ENCODE measurements around the gene PIK3R1. TPM values are rescaled to one million over a fixed set of nuclear protein-coding genes. Genes with fewer than 3 reads are reported as not detected.

Gene PIK3R1
- total RNA-seq (2022) = 124 and 151 TPM in 2 replicates
- percentile 99 among the genes with signal in this experiment for Bru-seq, nascent RNA
- percentile 88 among the genes with signal in this experiment for BruChase-seq, experiment 1, labeled RNA remaining after a 6-hour chase
- percentile 97 among the genes with signal in this experiment for BruChase-seq, experiment 2, labeled RNA remaining after a 2-hour chase
- long read RNA-seq, full-length matches to known transcripts = 67 of 107 reads
- long read RNA-seq, partial matches to known transcripts = 34 of 107 reads
- long read RNA-seq, other reads (novel, unspliced or antisense) = 6 of 107 reads

DNA sequence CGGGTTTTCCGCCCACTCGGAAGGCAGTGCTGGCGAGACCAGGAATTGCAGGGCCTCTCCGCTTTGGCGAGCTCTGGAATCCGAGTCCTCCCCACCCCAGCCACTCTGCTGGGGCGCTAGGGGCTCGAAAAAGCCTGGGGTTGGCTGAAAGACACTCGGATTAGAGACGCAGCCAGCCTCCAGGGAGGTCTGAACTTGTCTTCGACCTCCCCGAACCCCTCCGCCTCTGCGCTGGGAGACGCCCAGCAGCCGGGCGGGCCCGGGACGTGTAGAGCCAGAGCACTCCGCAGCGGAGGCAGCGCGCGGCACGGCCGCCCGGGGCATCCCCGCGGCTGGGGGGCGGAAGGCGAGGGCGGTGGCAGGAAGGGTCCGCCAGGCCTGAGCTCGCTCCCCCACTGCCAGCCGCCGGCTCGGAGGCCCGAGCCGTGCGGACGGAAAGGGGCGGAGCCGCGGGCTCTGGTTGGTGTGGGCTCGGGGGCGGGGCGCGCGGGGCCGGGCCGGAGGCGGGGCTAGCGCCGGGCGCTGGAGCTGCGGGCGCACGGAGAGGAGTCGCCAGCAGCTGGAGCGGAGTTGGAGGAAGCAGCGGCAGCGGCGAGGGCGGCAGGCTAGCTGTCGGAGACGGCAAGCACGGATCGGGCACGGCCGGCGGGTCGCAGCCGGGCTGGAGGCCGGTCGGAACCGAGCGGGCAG, at the start of gene PIK3R1:
PIK3R1 (plus strand) TSS at position 549 of the 690 bp plus-strand sequence. CDS start 10,920 bp downstream, outside the sequence.
- POLR2A ChIA-PET = interaction anchor here (0.7 to 10.4 kb wide), 53 partner anchors 12 to 968 kb away, joined by 3 to 151 read pairs (median 5); no protein-coding TSS in a partner anchor
- DNase-seq (ENCODE audit: unreplicated experiment) = peak; percentile 94
- TF ChIP-seq, protein P1, sequence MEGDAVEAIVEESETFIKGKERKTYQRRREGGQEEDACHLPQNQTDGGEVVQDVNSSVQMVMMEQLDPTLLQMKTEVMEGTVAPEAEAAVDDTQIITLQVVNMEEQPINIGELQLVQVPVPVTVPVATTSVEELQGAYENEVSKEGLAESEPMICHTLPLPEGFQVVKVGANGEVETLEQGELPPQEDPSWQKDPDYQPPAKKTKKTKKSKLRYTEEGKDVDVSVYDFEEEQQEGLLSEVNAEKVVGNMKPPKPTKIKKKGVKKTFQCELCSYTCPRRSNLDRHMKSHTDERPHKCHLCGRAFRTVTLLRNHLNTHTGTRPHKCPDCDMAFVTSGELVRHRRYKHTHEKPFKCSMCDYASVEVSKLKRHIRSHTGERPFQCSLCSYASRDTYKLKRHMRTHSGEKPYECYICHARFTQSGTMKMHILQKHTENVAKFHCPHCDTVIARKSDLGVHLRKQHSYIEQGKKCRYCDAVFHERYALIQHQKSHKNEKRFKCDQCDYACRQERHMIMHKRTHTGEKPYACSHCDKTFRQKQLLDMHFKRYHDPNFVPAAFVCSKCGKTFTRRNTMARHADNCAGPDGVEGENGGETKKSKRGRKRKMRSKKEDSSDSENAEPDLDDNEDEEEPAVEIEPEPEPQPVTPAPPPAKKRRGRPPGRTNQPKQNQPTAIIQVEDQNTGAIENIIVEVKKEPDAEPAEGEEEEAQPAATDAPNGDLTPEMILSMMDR (IDR thresholded peaks at IDR 0.05; ENCODE audit: unreplicated experiment) = no peak
- peaks cover 10% of the 10 kb centered on the region for H3K9me3 Mint-ChIP-seq (ENCODE audit: unreplicated experiment)
- CTCF ChIA-PET = interaction anchor here (0.6 to 3.0 kb wide), 13 partner anchors 9 to 1056 kb away, joined by 3 to 15 read pairs (median 4); no protein-coding TSS in a partner anchor
- H3K4me3 Mint-ChIP-seq (ENCODE audit: unreplicated experiment) = peak within 1 kb of the TSS; percentile 92
- intact Hi-C loops (cut with micrococcal nuclease) = loop anchor here (1.0 to 10.0 kb wide), 5 partner anchors 37 to 969 kb away; no protein-coding TSS in a partner anchor
- peak within 1 kb of the TSS; percentile 87 for H3K27ac Mint-ChIP-seq (ENCODE audit: low read depth, unreplicated experiment)
- H3K4me1 Mint-ChIP-seq (ENCODE audit: insufficient read depth, unreplicated experiment) = peaks cover 17% of the 10 kb centered on the region
- H3K36me3 Mint-ChIP-seq (ENCODE audit: insufficient read depth, unreplicated experiment) = peaks cover 21% of the 10 kb centered on the region
- no peaks in the 10 kb centered on the region for H3K27me3 Mint-ChIP-seq (ENCODE audit: insufficient read depth, unreplicated experiment)
- BruUV-seq (replicated peaks) = no TSS peak

DNA sequence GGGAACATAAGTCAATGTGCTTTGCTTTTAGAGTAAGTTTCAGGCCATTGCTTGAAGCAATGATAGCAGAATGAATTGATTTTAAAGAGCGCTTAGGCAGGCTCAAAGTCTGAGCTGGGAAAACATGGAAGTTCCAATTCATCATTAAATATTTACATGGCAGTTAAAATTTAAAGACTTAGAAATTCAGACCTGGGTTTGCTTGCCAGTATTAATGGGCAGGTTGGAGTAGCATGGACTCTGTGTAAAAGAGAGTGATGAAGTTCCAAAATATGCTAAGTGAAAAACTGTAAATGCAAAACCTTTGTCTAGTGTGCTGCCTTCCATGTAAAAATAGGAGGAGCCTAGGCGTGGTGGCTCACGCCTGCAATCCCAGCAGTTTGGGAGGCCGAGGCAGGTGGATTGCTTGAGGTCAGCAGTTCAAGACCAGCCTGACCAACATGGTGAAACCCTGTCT, 48.3 kb upstream of the PIK3R1 start:
- Mint-ChIP-seq H3K27ac (ENCODE audit: low read depth, unreplicated experiment) (no peak overlapping the region), H3K36me3 (ENCODE audit: insufficient read depth, unreplicated experiment) (no peaks in the 10 kb centered on the region), H3K9me3 (ENCODE audit: unreplicated experiment) (no peaks in the 10 kb centered on the region), H3K4me1 (ENCODE audit: insufficient read depth, unreplicated experiment) (peaks cover 7% of the 10 kb centered on the region), H3K27me3 (ENCODE audit: insufficient read depth, unreplicated experiment) (no peaks in the 10 kb centered on the region), H3K4me3 (ENCODE audit: unreplicated experiment) (no peak overlapping the region)
- DNase-seq (ENCODE audit: unreplicated experiment) = no peak
- BruUV-seq (replicated peaks) = no TSS peak
- TF ChIP-seq, protein P1 (IDR thresholded peaks at IDR 0.05; ENCODE audit: unreplicated experiment) = no peak
- POLR2A ChIA-PET = no interaction called here
- intact Hi-C loops (cut with micrococcal nuclease) = no loop called here
- CTCF ChIA-PET = no interaction called here

GRCh38 chr5:68169903-68170302, 45.7 kb upstream of the PIK3R1 start:
- no peaks in the 10 kb centered on the region for H3K36me3 Mint-ChIP-seq (ENCODE audit: insufficient read depth, unreplicated experiment)
- no peaks in the 10 kb centered on the region for H3K27me3 Mint-ChIP-seq (ENCODE audit: insufficient read depth, unreplicated experiment)
- no peak for DNase-seq (ENCODE audit: unreplicated experiment)
- intact Hi-C loops (cut with micrococcal nuclease) = no loop called here
- no TSS peak for BruUV-seq (replicated peaks)
- no peak overlapping the region for H3K4me3 Mint-ChIP-seq (ENCODE audit: unreplicated experiment)
- ChIA-PET CTCF (no interaction called here), POLR2A (no interaction called here)
- TF ChIP-seq, protein P1 (IDR thresholded peaks at IDR 0.05; ENCODE audit: unreplicated experiment) = no peak
- H3K27ac Mint-ChIP-seq (ENCODE audit: low read depth, unreplicated experiment) = no peak overlapping the region
- H3K4me1 Mint-ChIP-seq (ENCODE audit: insufficient read depth, unreplicated experiment) = peaks cover 7% of the 10 kb centered on the region
- H3K9me3 Mint-ChIP-seq (ENCODE audit: unreplicated experiment) = no peaks in the 10 kb centered on the region

All from MCF 10A (cell line).